ENCODE measurements around the gene NOP9. TPM values are rescaled to one million over a fixed set of nuclear protein-coding genes. Genes with fewer than 3 reads are reported as not detected.
A peak's percentile ranks its signal among the peaks of the same experiment; 100 is the strongest.

Gene NOP9
- total RNA-seq, 1 donor from 2014 or later, result 14.8 TPM

GRCh38 chr14:24310646-24311604 lies 11.3 kb downstream of the NOP9 start, which contains the start of gene LTB4R:
LTB4R (plus strand) TSS chr14:24311502; CDS start chr14:24315652, 4,150 bp downstream.
- Histone ChIP-seq H3K9me3 (ENCODE audit: low read depth) (no peaks in the 10 kb centered on the region), H3K4me1 (no peaks in the 10 kb centered on the region), H3K36me3 (no peaks in the 10 kb centered on the region), H3K27me3 (no peaks in the 10 kb centered on the region), H3F3A (ENCODE audit: low read depth) (no peaks in the 10 kb centered on the region), H3K79me2 (ENCODE audit: low read depth) (no peaks in the 10 kb centered on the region), H3K4me3 (no peak within 1 kb of the TSS), H3K9ac (no peak within 1 kb of the TSS), H2AFZ (replicated peaks) (no peak within 1 kb of the TSS), H3K4me2 (no peak within 1 kb of the TSS), H4K20me1 (ENCODE audit: low read depth) (no peaks in the 10 kb centered on the region), H3K27ac (no peak within 1 kb of the TSS)
- TF ChIP-seq EZH2phosphoT487 (IDR thresholded peaks at IDR 0.05) (no peak), EZH2 (IDR thresholded peaks at IDR 0.05) (no peak)
- Mint-ChIP-seq H3K9me3 (no peaks in the 10 kb centered on the region), H3K4me3 (peak within 1 kb of the TSS; percentile 55), H3K36me3 (peaks cover 2% of the 10 kb centered on the region), H3K27ac (no peak within 1 kb of the TSS), H3K27me3 (ENCODE audit: insufficient read depth, low read depth) (peaks cover 12% of the 10 kb centered on the region), H3K4me1 (peaks cover 5% of the 10 kb centered on the region)
- no peak for DNase-seq (ENCODE audit: low spot score)

- Mint-ChIP-seq H3K27ac (no peak overlapping the region), H3K4me3 (peak overlapping the region; percentile 41), H3K9me3 (no peaks in the 10 kb centered on the region), H3K36me3 (peaks cover 2% of the 10 kb centered on the region), H3K4me1 (peaks cover 5% of the 10 kb centered on the region), H3K27me3 (ENCODE audit: insufficient read depth, low read depth) (peaks cover 12% of the 10 kb centered on the region)
- H3K4me2 ChIP-seq, result no peak overlapping the region
- no peaks in the 10 kb centered on the region for H3K36me3 ChIP-seq
- no peaks in the 10 kb centered on the region for H3F3A ChIP-seq (ENCODE audit: low read depth)
- no peak overlapping the region for H3K27ac ChIP-seq
- no peak overlapping the region for H3K9ac ChIP-seq
- TF ChIP-seq EZH2phosphoT487 (IDR thresholded peaks at IDR 0.05), result no peak
- no peak for TF ChIP-seq EZH2 (IDR thresholded peaks at IDR 0.05)
- no peak for TF ChIP-seq CTCF (IDR thresholded peaks at IDR 0.05)
- no peaks in the 10 kb centered on the region for H4K20me1 ChIP-seq (ENCODE audit: low read depth)
- DNase-seq (ENCODE audit: low spot score), result no peak
- H3K9me3 ChIP-seq (ENCODE audit: low read depth), result no peaks in the 10 kb centered on the region
- no peaks in the 10 kb centered on the region for H3K4me1 ChIP-seq
- H3K27me3 ChIP-seq, result peaks cover 3% of the 10 kb centered on the region
- no peak overlapping the region for H2AFZ ChIP-seq (replicated peaks)
- H3K4me3 ChIP-seq, result no peak overlapping the region
- no peaks in the 10 kb centered on the region for H3K79me2 ChIP-seq (ENCODE audit: low read depth)
Observed at GRCh38 chr14:24311837-24312615, 12.4 kb downstream of the NOP9 start.

GRCh38 chr14:24312736-24313507 lies 13.3 kb downstream of the NOP9 start:
- DNase-seq (ENCODE audit: low spot score), result no peak

More at GRCh38 chr14:24312736-24313507, 13.3 kb downstream of the NOP9 start:
- no peak overlapping the region for H3K4me2 ChIP-seq
- no peak overlapping the region for H3K27ac ChIP-seq
- no peak overlapping the region for H3K4me3 ChIP-seq
- no peaks in the 10 kb centered on the region for H3K36me3 ChIP-seq
- no peak overlapping the region for H3K27ac Mint-ChIP-seq
- peaks cover 12% of the 10 kb centered on the region for H3K27me3 ChIP-seq
- H3K9me3 ChIP-seq (ENCODE audit: low read depth), result no peaks in the 10 kb centered on the region
- no peaks in the 10 kb centered on the region for H3K79me2 ChIP-seq (ENCODE audit: low read depth)
- H3K4me3 Mint-ChIP-seq, result no peak overlapping the region
- H4K20me1 ChIP-seq (ENCODE audit: low read depth), result no peaks in the 10 kb centered on the region
- H3F3A ChIP-seq (ENCODE audit: low read depth), result no peaks in the 10 kb centered on the region
- peaks cover 12% of the 10 kb centered on the region for H3K27me3 Mint-ChIP-seq (ENCODE audit: insufficient read depth, low read depth)
- H3K4me1 Mint-ChIP-seq, result peaks cover 2% of the 10 kb centered on the region
- H3K9ac ChIP-seq, result no peak overlapping the region
- no peaks in the 10 kb centered on the region for H3K9me3 Mint-ChIP-seq
- peaks cover 2% of the 10 kb centered on the region for H3K36me3 Mint-ChIP-seq
- TF ChIP-seq CTCF (IDR thresholded peaks at IDR 0.05), result no peak
- no peak for TF ChIP-seq EZH2phosphoT487 (IDR thresholded peaks at IDR 0.05)
- no peak for TF ChIP-seq EZH2 (IDR thresholded peaks at IDR 0.05)
- H3K4me1 ChIP-seq, result no peaks in the 10 kb centered on the region
- H2AFZ ChIP-seq (replicated peaks), result no peak overlapping the region
